ENCODE data around the gene SHANK2.

Gene SHANK2

GRCh38 chr11:71279916-71280645 is 27.7 kb upstream of the SHANK2 start:
- no peaks in the 10 kb centered on the region for H3K9me3 Mint-ChIP-seq
- H3K27ac Mint-ChIP-seq: no peak overlapping the region
- H3K4me3 Mint-ChIP-seq: no peak overlapping the region
- H3K36me3 Mint-ChIP-seq (ENCODE audit: low read depth): no peaks in the 10 kb centered on the region
- H3K4me1 Mint-ChIP-seq: peaks cover 14% of the 10 kb centered on the region
- no peak for TF ChIP-seq CTCF (IDR thresholded peaks at IDR 0.05; ENCODE audit: unreplicated experiment in 3 of 3)
- peaks cover 20% of the 10 kb centered on the region for H3K27me3 Mint-ChIP-seq (ENCODE audit: low read depth)

- peaks cover 10% of the 10 kb centered on the region for H3K4me1 Mint-ChIP-seq
- peaks cover 12% of the 10 kb centered on the region for H3K9me3 Mint-ChIP-seq
- no peak overlapping the region for H3K27ac Mint-ChIP-seq
- no peak for TF ChIP-seq CTCF (IDR thresholded peaks at IDR 0.05; ENCODE audit: unreplicated experiment in 3 of 3)
- no peak overlapping the region for H3K4me3 Mint-ChIP-seq
- no peaks in the 10 kb centered on the region for H3K36me3 Mint-ChIP-seq (ENCODE audit: low read depth)
- peaks cover 39% of the 10 kb centered on the region for H3K27me3 Mint-ChIP-seq (ENCODE audit: low read depth)
Measured at GRCh38 chr11:71272161-71272560, 19.8 kb upstream of the SHANK2 start.

GRCh38 chr11:71269603-71270511 is 17.5 kb upstream of the SHANK2 start:
- TF ChIP-seq CTCF (IDR thresholded peaks at IDR 0.05; ENCODE audit: unreplicated experiment in 3 of 3): no peak
- Mint-ChIP-seq H3K27ac (no peak overlapping the region), H3K9me3 (peaks cover 12% of the 10 kb centered on the region), H3K27me3 (ENCODE audit: low read depth) (peaks cover 43% of the 10 kb centered on the region), H3K4me3 (no peak overlapping the region), H3K36me3 (ENCODE audit: low read depth) (no peaks in the 10 kb centered on the region), H3K4me1 (peaks cover 10% of the 10 kb centered on the region)

- peaks cover 8% of the 10 kb centered on the region for H3K9me3 Mint-ChIP-seq
Measured at GRCh38 chr11:71268706-71269321, 16.4 kb upstream of the SHANK2 start.

GRCh38 chr11:71267807-71268421 is 15.5 kb upstream of the SHANK2 start:
- no peaks in the 10 kb centered on the region for H3K36me3 Mint-ChIP-seq (ENCODE audit: low read depth)

More at GRCh38 chr11:71268706-71269321, 16.4 kb upstream of the SHANK2 start:
- Mint-ChIP-seq H3K36me3 (ENCODE audit: low read depth) (no peaks in the 10 kb centered on the region), H3K4me1 (peaks cover 10% of the 10 kb centered on the region), H3K27ac (peak overlapping the region; percentile 26 to 38 (median 37)), H3K27me3 (ENCODE audit: low read depth) (peaks cover 40% of the 10 kb centered on the region), H3K4me3 (no peak overlapping the region)
- TF ChIP-seq CTCF (IDR thresholded peaks at IDR 0.05; ENCODE audit: unreplicated experiment in 3 of 3): no peak

More at GRCh38 chr11:71267807-71268421, 15.5 kb upstream of the SHANK2 start:
- TF ChIP-seq CTCF (IDR thresholded peaks at IDR 0.05; ENCODE audit: unreplicated experiment in 3 of 3): no peak
- peak overlapping the region in 2 of 3 experiments; percentile 38 to 50 for H3K27ac Mint-ChIP-seq
- H3K27me3 Mint-ChIP-seq (ENCODE audit: low read depth): peaks cover 36% of the 10 kb centered on the region
- no peak overlapping the region for H3K4me3 Mint-ChIP-seq
- H3K9me3 Mint-ChIP-seq: peaks cover under 1% of the 10 kb centered on the region
- peaks cover 10% of the 10 kb centered on the region for H3K4me1 Mint-ChIP-seq

All from nephron (organoid).